ENCODE measurements around the gene PSENEN.

PSENEN gene

GRCh38 chr19:35754370-35755130 is 9.1 kb downstream of the PSENEN start:
- H3K4me3 ChIP-seq (ENCODE audit: control insufficient read depth, low read depth, low read length): no peak overlapping the region
- TF ChIP-seq, protein P1, sequence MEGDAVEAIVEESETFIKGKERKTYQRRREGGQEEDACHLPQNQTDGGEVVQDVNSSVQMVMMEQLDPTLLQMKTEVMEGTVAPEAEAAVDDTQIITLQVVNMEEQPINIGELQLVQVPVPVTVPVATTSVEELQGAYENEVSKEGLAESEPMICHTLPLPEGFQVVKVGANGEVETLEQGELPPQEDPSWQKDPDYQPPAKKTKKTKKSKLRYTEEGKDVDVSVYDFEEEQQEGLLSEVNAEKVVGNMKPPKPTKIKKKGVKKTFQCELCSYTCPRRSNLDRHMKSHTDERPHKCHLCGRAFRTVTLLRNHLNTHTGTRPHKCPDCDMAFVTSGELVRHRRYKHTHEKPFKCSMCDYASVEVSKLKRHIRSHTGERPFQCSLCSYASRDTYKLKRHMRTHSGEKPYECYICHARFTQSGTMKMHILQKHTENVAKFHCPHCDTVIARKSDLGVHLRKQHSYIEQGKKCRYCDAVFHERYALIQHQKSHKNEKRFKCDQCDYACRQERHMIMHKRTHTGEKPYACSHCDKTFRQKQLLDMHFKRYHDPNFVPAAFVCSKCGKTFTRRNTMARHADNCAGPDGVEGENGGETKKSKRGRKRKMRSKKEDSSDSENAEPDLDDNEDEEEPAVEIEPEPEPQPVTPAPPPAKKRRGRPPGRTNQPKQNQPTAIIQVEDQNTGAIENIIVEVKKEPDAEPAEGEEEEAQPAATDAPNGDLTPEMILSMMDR (IDR thresholded peaks at IDR 0.05; ENCODE audit: control insufficient read depth, insufficient read depth, low read depth, low read length, missing control alignments): no peak
- DNase-seq (ENCODE audit: low read depth): no peak

DNA sequence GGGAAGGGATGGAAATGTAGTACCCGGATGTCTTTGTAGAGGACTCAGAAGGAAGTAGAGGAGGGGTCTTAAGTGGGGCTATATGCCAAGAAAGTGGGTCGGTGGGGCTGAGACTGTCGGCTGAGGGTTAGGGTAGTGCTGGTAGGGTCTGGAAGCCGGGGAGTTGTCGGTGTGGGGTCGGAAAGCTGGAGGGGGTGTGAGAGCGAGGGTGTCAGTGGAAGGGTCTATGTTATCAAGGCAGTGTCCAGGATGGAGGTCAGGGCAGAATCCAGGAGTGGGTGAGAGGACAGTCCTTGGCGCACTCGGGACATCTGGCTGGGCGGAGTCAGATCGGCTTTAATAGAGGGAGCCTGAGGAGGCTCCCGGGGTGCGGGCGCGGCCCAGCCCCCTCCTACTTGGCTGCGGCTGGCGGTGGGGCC is 9.7 kb downstream of the PSENEN start:
- TF ChIP-seq, protein P1 (IDR thresholded peaks at IDR 0.05; ENCODE audit: control insufficient read depth, insufficient read depth, low read depth, low read length, missing control alignments): no peak
- H3K4me3 ChIP-seq (ENCODE audit: control insufficient read depth, low read depth, low read length): peak overlapping the region; percentile 1; the same call in 1 of the 2 replicates
- DNase-seq (ENCODE audit: low read depth): no peak

- TF ChIP-seq, protein P1 (IDR thresholded peaks at IDR 0.05; ENCODE audit: control insufficient read depth, insufficient read depth, low read depth, low read length, missing control alignments): no peak
- DNase-seq (ENCODE audit: low read depth): no peak
- H3K4me3 ChIP-seq (ENCODE audit: control insufficient read depth, low read depth, low read length): peak overlapping the region; percentile 55
Observed at GRCh38 chr19:35755550-35756376, 10.3 kb downstream of the PSENEN start.

DNA sequence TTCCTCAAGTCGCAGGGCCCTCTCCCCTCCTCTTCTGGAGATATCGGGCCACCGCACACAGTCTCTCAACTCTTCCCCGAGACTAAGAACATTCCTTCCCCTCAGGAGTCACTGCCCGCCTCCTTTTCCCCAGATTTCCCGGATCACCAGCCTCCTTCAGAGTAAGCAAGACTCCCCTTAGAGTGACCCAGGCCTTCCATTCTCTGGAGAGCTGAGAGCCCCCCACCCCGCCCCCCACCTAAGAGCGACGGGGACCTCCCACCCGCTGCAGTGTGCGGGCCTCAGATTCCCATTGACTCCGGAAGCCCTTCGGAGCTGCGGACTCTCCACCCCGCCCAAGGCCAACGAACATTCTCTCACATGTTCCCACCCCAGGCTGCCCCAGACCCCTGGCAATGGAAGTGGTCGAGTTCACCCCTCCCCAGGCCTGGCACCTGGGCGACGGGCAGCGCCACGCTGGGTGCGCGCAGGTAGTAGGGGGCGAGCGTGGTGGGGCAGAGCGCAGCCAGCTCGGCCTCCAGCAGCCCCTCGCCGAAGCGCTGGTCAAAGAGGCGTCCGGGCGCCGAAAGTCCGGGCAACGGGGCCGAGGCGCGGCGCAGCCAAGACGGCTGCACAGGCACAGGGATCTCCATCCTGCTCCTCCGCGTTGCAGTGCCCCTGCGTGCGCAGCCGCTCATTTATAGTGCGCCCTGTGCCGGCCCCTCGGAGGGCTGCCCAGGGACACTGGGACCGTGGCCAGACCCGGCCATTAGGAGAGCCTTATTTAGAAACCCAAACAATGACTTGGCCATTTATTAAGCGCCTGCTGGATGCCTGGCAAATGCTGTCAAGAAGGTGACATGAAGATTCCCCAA is 11.2 kb downstream of the PSENEN start, which contains the start of gene HSPB6:
HSPB6 (minus strand) TSS at position 653 of the 854 bp plus-strand sequence; CDS start at position 632, 21 bp downstream.
- H3K4me3 ChIP-seq (ENCODE audit: control insufficient read depth, low read depth, low read length): peak within 1 kb of the TSS; percentile 55
- TF ChIP-seq, protein P1 (IDR thresholded peaks at IDR 0.05; ENCODE audit: control insufficient read depth, insufficient read depth, low read depth, low read length, missing control alignments): no peak
- no peak for DNase-seq (ENCODE audit: low read depth)

GRCh38 chr19:35757231-35757748 is 11.8 kb downstream of the PSENEN start:
- peak overlapping the region; percentile 55 for H3K4me3 ChIP-seq (ENCODE audit: control insufficient read depth, low read depth, low read length)
- DNase-seq (ENCODE audit: low read depth): peak; percentile 57

More at GRCh38 chr19:35757231-35757748, 11.8 kb downstream of the PSENEN start:
- TF ChIP-seq, protein P1 (IDR thresholded peaks at IDR 0.05; ENCODE audit: control insufficient read depth, insufficient read depth, low read depth, low read length, missing control alignments): no peak

Data from AG09309 (cell line).